Stimulated activated naive B cell treated with anti-CD40 and anti-IgM and Interleukin-4, amounts not matched to agents 10 μg/mL and 1 μg/mL and 100 μg/mL, for 72 hours (primary cell): ENCODE measurements around the gene MPZL3.
"Not testable (repeated sequence)": the region's sequence is repeated elsewhere in the genome, so short reads cannot be mapped to it uniquely, and the experiment has no call there.

Source experiments
- ATAC-seq, 2 donors: fragments of 150-1000 bp; cut with Tn5 transposase; replicated peaks; 2 replicates each; pipeline ENCODE4 v1.10.0; 2021; ENCODE audit warnings: moderate library complexity in 1 of 2
- DNase-seq: peaks from one replicate; pipeline ENCODE4 v3.0.0; 2021
- H3K27ac Mint-ChIP-seq: one replicate; pipeline ENCODE4 v1.8.0; 2022; ENCODE audit warnings: mild to moderate bottlenecking, mixed read lengths
- H3K27me3 Mint-ChIP-seq, 2 donors: one replicate each; pipeline ENCODE4 v1.8.0; 2022; ENCODE audit warnings: mixed read lengths in 2 of 2
- H3K36me3 Mint-ChIP-seq, 2 donors: one replicate each; pipeline ENCODE4 v1.8.0; 2022; ENCODE audit warnings: mixed read lengths in 2 of 2, mild to moderate bottlenecking in 1 of 2
- H3K4me1 Mint-ChIP-seq, 2 donors: one replicate each; pipeline ENCODE4 v1.8.0; 2022; ENCODE audit warnings: mixed read lengths in 2 of 2, mild to moderate bottlenecking in 1 of 2
- H3K4me3 Mint-ChIP-seq, 2 donors: one replicate each; pipeline ENCODE4 v1.8.0; 2022; ENCODE audit warnings: mild to moderate bottlenecking in 2 of 2, mixed read lengths in 2 of 2, moderate library complexity in 1 of 2
- H3K9me3 Mint-ChIP-seq, 2 donors: one replicate each; pipeline ENCODE4 v1.8.0; 2022; ENCODE audit warnings: mixed read lengths in 2 of 2, mild to moderate bottlenecking in 1 of 2

MPZL3 gene

GRCh38 chr11:118186346-118187107 is 65.6 kb downstream of the MPZL3 start:
- H3K36me3 Mint-ChIP-seq: peaks cover 6 to 9% of the 10 kb centered on the region in 2 donors
- H3K9me3 Mint-ChIP-seq: peaks cover 1 to 5% of the 10 kb centered on the region in 2 donors
- peaks cover 11 to 32% of the 10 kb centered on the region in 2 donors for H3K4me1 Mint-ChIP-seq
- H3K27ac Mint-ChIP-seq: no peak overlapping the region
- no peak overlapping the region for H3K4me3 Mint-ChIP-seq
- no peak for ATAC-seq
- no peak for DNase-seq
- H3K27me3 Mint-ChIP-seq: peaks cover 35 to 51% of the 10 kb centered on the region in 2 donors

- Mint-ChIP-seq H3K4me1 (peaks cover 14 to 35% of the 10 kb centered on the region in 2 donors), H3K36me3 (no peaks in the 10 kb centered on the region), H3K4me3 (peak overlapping the region in 1 of 2 donors; percentile 23), H3K27me3 (peaks cover 30 to 44% of the 10 kb centered on the region in 2 donors), H3K27ac (no peak overlapping the region), H3K9me3 (peaks cover 0 to 2% of the 10 kb centered on the region in 2 donors)
- ATAC-seq: peak; percentile 60 to 62
- DNase-seq: no peak
Observed at GRCh38 chr11:118184784-118185579, 67.2 kb downstream of the MPZL3 start.

GRCh38 chr11:118183691-118184090 is 68.5 kb downstream of the MPZL3 start:
- Mint-ChIP-seq H3K27me3 (peaks cover 25 to 35% of the 10 kb centered on the region in 2 donors), H3K4me1 (peaks cover 16 to 39% of the 10 kb centered on the region in 2 donors)
- not testable (repeated sequence) for H3K4me3 Mint-ChIP-seq, H3K36me3 Mint-ChIP-seq, H3K9me3 Mint-ChIP-seq, ATAC-seq, DNase-seq, H3K27ac Mint-ChIP-seq

- H3K4me3 Mint-ChIP-seq: no peak overlapping the region
- H3K27me3 Mint-ChIP-seq: peaks cover 31 to 34% of the 10 kb centered on the region in 2 donors
- H3K4me1 Mint-ChIP-seq: peaks cover 12 to 42% of the 10 kb centered on the region in 2 donors
- H3K27ac Mint-ChIP-seq: no peak overlapping the region
- peak; percentile 23 for DNase-seq
- no peaks in the 10 kb centered on the region for H3K36me3 Mint-ChIP-seq
- peak; percentile 76 to 82 for ATAC-seq
- peaks cover 0 to 2% of the 10 kb centered on the region in 2 donors for H3K9me3 Mint-ChIP-seq
Observed at GRCh38 chr11:118180300-118180703, 71.9 kb downstream of the MPZL3 start.

- Mint-ChIP-seq H3K36me3 (no peaks in the 10 kb centered on the region), H3K9me3 (no peaks in the 10 kb centered on the region), H3K27ac (no peak overlapping the region), H3K4me3 (no peak overlapping the region), H3K27me3 (peaks cover 31 to 46% of the 10 kb centered on the region in 2 donors), H3K4me1 (peaks cover 7 to 25% of the 10 kb centered on the region in 2 donors)
- no peak for DNase-seq
- no peak for ATAC-seq
Observed at GRCh38 chr11:118176778-118177134, 75.4 kb downstream of the MPZL3 start.
